ENCODE measurements around the gene RYR1. TPM values are rescaled to one million over a fixed set of nuclear protein-coding genes. Genes with fewer than 3 reads are reported as not detected.

RYR1 gene
- total RNA-seq, 1 experiment from 2014 or later, result 34.2 TPM

- TF ChIP-seq CTCF (IDR thresholded peaks at IDR 0.05) (no peak), POLR2AphosphoS5 (IDR thresholded peaks at IDR 0.05; ENCODE audit: low read depth, low read length) (no peak), REST (IDR thresholded peaks at IDR 0.05; ENCODE audit: insufficient read depth in 1 of 2, low read depth in 2 of 2, low read length in 1 of 2) (no peak), TCF7L2 (IDR thresholded peaks at IDR 0.05; ENCODE audit: low read depth, low read length) (no peak), SIN3A (IDR thresholded peaks at IDR 0.05; ENCODE audit: borderline replicate concordance, insufficient read depth, low read depth, low read length) (no peak)
- DNase-seq (ENCODE audit: low read depth, low spot score) (no peak), ATAC-seq (no peak)
- in situ Hi-C loops (cut with HindIII; ENCODE audit: low pct_unique_long_range_greater_than_20kb, low sequenced_read_pairs), result no loop called here
- H3K4me1 ChIP-seq (ENCODE audit: control insufficient read depth, insufficient read depth, low read length), result peaks cover 8% of the 10 kb centered on the region
- no TSS peak for BruUV-seq (replicated peaks)
- POLR2A ChIA-PET, result interaction anchor here (0.7 kb wide), 1 partner anchor 355 kb away, joined by 3 read pairs; no protein-coding TSS in a partner anchor
- intact Hi-C loops (cut with micrococcal nuclease; ENCODE audit: unreplicated experiment), result loop anchor here (10.0 kb wide), 1 partner anchor 349 kb away; no protein-coding TSS in a partner anchor
- H3K27ac ChIP-seq (ENCODE audit: low read length), result no peak overlapping the region
- H3K9me3 ChIP-seq (ENCODE audit: control insufficient read depth, insufficient read depth, low read depth, low read length), result no peaks in the 10 kb centered on the region
- H3K36me3 ChIP-seq (ENCODE audit: control insufficient read depth, insufficient read depth, low read length), result no peaks in the 10 kb centered on the region
- no peak overlapping the region for H3K4me3 ChIP-seq (ENCODE audit: low read depth in 2 of 2, low read length in 2 of 2)
- 0 out of 2 replicates have a peak, but pooled peaks cover 3% of the 10 kb centered on the region for H3K27me3 ChIP-seq (ENCODE audit: control insufficient read depth, insufficient read depth, low read length)
- CTCF ChIA-PET, result interaction anchor here (2.1 kb wide), 1 partner anchor 10 kb away, joined by 6 read pairs; no protein-coding TSS in a partner anchor
Observed at GRCh38 chr19:38505958-38506357, 72.5 kb downstream of the RYR1 start.

- ChIA-PET POLR2A (interaction anchor here (0.6 to 0.7 kb wide), 3 partner anchors 18 to 416 kb away, joined by 3 to 7 read pairs (median 3); no protein-coding TSS in a partner anchor), CTCF (interaction anchor here (0.6 to 2.1 kb wide), 7 partner anchors 9 to 456 kb away, joined by 3 to 26 read pairs (median 6); partner anchors contain the start of gene EIF3K)
- Histone ChIP-seq H3K27ac (ENCODE audit: low read length) (peak overlapping the region; percentile 58), H3K36me3 (ENCODE audit: control insufficient read depth, insufficient read depth, low read length) (no peaks in the 10 kb centered on the region), H3K27me3 (ENCODE audit: control insufficient read depth, insufficient read depth, low read length) (0 out of 2 replicates have a peak, but pooled peaks cover 3% of the 10 kb centered on the region), H3K4me3 (ENCODE audit: low read depth in 2 of 2, low read length in 2 of 2) (peak overlapping the region; percentile 29 to 64), H3K9me3 (ENCODE audit: control insufficient read depth, insufficient read depth, low read depth, low read length) (no peaks in the 10 kb centered on the region), H3K4me1 (ENCODE audit: control insufficient read depth, insufficient read depth, low read length) (peaks cover 8% of the 10 kb centered on the region)
- in situ Hi-C loops (cut with HindIII; ENCODE audit: low pct_unique_long_range_greater_than_20kb, low sequenced_read_pairs) (no loop called here), intact Hi-C loops (cut with micrococcal nuclease; ENCODE audit: unreplicated experiment) (loop anchor here (10.0 kb wide), 1 partner anchor 348 kb away; no protein-coding TSS in a partner anchor)
- no peak for TF ChIP-seq REST (IDR thresholded peaks at IDR 0.05; ENCODE audit: insufficient read depth in 1 of 2, low read depth in 2 of 2, low read length in 1 of 2)
- TF ChIP-seq POLR2AphosphoS5 (IDR thresholded peaks at IDR 0.05; ENCODE audit: low read depth, low read length), result no peak
- TF ChIP-seq CTCF (IDR thresholded peaks at IDR 0.05), result no peak
- no peak for TF ChIP-seq TCF7L2 (IDR thresholded peaks at IDR 0.05; ENCODE audit: low read depth, low read length)
- no peak for TF ChIP-seq SIN3A (IDR thresholded peaks at IDR 0.05; ENCODE audit: borderline replicate concordance, insufficient read depth, low read depth, low read length)
- ATAC-seq (no peak), DNase-seq (ENCODE audit: low read depth, low spot score) (no peak)
- no TSS peak for BruUV-seq (replicated peaks)
Observed at GRCh38 chr19:38506375-38506722, 72.9 kb downstream of the RYR1 start.
